Renal cortex interstitium (tissue), 11 donors: ENCODE results near the gene BCAS4. TPM values are rescaled to one million over a fixed set of nuclear protein-coding genes. Genes with fewer than 3 reads are reported as not detected.

Experiments used
- DNase-seq, 11 donors: peaks; one replicate each; pipeline ENCODE4 v3.0.0-alpha.2; 2013; ENCODE audit warnings: low read depth in 9 of 11, low spot score in 4 of 11; ENCODE audit errors: extremely low read depth in 1 of 11
- polyA plus RNA-seq, 3 donors: library from polyadenylated mRNA; unstranded; fragments of 120-200 nt; gene quantifications; one replicate each; pipeline ENCODE4 v1.2.1, GENCODE V29; 2013; ENCODE audit not compliant: insufficient read length in 3 of 3

BCAS4 gene
- polyA plus RNA-seq, 3 donors, result 4.6 to 5.9 (median 5.5) TPM

GRCh38 chr20:50915424-50915823 is 120.6 kb downstream of the BCAS4 start:
- DNase-seq, result no peak

DNA sequence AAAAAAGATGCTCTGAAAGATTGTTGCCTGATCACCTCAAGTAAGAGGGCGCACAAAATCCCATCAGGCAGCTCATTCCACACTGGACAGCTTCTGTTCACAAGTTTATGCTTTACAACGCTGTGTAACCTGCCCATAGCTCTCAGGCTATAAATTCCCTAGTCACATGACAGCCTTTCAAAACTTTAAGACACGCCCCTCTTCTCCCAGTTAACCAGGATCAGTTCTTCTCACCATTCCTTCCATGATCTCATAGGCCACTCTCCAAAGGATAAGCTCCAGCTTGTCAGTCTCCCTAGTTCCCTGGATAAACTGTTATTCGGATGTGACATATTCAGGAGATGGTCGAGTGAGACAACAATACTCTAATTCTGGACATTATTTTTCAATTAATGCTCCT is 121.4 kb downstream of the BCAS4 start:
- no peak for DNase-seq

DNA sequence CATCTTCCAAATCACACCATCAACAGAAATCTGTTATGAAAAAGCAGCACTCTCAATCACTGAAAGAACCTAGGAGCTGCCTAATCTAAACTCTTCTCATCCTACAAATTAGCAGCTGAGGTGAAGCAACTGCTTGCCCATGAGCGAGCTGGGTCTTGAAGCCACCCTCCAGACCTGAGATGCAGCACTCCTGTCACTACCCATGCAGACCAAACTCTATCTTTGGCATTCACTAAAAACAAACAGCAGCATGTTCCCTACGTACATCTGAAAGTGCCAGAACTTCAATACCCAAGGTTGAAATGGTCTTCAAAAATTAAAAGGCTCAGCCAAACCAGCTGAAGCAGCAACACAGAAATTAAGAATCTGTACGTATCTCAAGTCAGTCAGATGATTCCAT is 122.1 kb downstream of the BCAS4 start:
- DNase-seq, result no peak

DNA sequence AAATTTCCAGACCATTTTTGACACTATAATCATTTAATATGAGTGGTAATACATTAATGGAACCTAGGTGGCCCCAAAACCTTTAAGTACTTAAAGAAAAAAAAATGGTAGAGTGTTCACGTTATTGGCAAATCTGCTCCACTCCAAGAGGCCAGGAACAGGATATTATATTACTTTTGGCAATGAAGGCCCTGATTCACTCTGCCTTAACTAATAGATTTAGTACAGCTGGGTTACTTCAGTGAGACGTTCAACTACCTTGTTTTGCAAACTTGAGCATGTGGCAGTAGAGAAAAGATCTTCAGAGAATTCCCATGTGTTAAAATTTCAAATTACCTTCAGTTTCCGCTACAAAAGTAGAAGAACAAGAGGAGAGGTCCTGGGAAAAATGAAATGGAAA is 123.5 kb downstream of the BCAS4 start:
- DNase-seq, result no peak

DNA sequence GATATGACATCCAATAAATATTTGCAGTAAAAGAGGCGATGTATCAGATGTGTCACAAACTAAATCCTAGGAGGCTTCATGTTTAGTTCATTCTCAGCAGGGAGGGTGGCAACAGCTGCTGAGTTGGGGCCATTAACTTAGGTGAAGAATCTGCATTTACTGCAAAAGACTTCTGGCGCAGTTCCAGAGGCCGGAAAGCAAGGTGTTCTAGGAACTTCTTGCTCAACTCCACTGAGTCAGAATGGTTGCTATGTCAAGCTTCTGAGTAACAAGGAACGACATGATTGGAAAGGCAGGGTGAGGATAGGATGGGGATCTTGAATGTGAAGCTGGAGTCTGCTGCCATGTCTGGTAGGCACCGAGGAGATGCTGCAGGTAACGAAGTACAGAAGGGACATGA is 124.7 kb downstream of the BCAS4 start:
- no peak for DNase-seq

GRCh38 chr20:50920997-50921396 is 126.1 kb downstream of the BCAS4 start:
- DNase-seq, result no peak

GRCh38 chr20:50921803-50922501 is 127.1 kb downstream of the BCAS4 start:
- DNase-seq, result no peak

- DNase-seq, result no peak
Observed at GRCh38 chr20:50924261-50924920, 129.5 kb downstream of the BCAS4 start.

- no peak for DNase-seq
Observed at GRCh38 chr20:50926530-50926929, 131.7 kb downstream of the BCAS4 start.

Other genes with a start within 250 kb of the BCAS4 start
- gene RIPOR3, start 103.5 kb upstream of the BCAS4 start, polyA plus RNA-seq, result 10 to 100 TPM in 1 of 3 donors, 1 to 10 TPM in 2; 5.4 to 10.8 (median 5.5) TPM
- gene PARD6B, start 63.5 kb upstream of the BCAS4 start, polyA plus RNA-seq, result 10 to 100 TPM; 18.5 to 25.7 (median 20.5) TPM
- gene ADNP, start 136.4 kb downstream of the BCAS4 start, polyA plus RNA-seq, result 100 to 1,000 TPM; 114 to 155 (median 130) TPM
- 10 to 100 TPM; 59.0 to 70.1 (median 62.2) TPM for gene DPM1, start 163.5 kb downstream of the BCAS4 start, polyA plus RNA-seq
- 1 to 10 TPM; 4.8 to 5.6 (median 5.4) TPM for gene MOCS3, start 163.8 kb downstream of the BCAS4 start, polyA plus RNA-seq
- 1 to 10 TPM; 4.5 to 7.9 (median 5.7) TPM for gene KCNG1, start 228.0 kb downstream of the BCAS4 start, polyA plus RNA-seq